Islet of Langerhans (tissue), 1 donor: ENCODE measurements around the gene SMIM35.
"Not testable (repeated sequence)": the region's sequence is repeated elsewhere in the genome, so short reads cannot be mapped to it uniquely, and the experiment has no call there.

Source experiments
- FAIRE-seq: peaks from one replicate; lab custom pipeline; 2011; peaks lifted over from hg19 to GRCh38; lab: Jason Lieb, UNC

SMIM35 gene

DNA sequence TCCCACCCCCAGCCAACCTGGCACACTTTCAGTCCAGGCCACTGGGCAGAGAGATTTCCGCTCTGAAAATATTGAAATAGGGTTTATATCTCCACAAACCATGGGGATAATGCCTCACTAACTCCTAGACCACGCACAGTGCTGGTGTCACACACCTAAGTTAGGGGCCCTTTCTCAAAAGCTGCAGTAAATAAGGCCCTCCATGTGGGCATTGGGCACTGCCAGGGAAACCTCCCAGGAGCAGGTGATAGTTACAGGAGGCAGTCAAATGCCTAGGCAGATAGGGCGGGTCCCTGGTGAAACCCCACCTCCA, 103.6 kb downstream of the SMIM35 start:
- FAIRE-seq = no peak

DNA sequence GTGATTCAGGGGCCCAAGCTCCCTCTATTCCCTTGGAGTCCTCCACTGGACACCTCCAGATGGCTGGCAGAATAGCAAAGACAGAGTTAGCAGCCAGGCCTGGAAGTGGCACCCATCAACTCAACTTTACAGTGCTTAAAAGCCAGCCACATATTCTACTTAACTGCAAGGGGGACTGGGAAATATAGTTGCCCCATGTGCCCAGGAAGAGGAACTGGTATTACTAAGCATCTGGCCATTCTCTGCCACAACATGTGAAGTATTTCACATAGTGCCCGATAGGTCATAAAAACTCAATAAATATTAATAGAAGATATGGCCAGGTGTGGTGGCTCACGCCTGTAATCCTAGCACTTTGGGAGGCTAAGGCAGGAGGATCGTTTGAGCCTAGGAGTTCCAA, 106.0 kb downstream of the SMIM35 start:
- FAIRE-seq = no peak

DNA sequence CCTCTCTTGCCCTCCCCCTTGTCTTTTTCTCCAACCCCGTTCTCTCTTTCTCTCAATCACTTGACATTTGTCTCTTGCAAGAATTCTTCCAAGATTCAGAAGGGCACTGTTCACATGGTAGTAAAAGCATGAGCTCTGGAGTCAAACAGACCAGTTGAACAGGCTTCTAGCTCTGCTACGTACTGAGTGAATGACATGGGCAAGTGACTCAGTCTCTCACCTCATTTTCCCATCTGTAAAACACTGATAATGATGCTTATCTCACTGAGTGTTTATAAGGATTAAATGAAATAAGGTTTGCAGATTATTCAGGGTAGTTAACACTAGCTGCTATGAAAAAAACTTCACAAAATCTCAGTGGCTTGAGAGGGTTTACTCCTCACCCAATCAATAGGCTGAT, 106.5 kb downstream of the SMIM35 start:
- FAIRE-seq = no peak

DNA sequence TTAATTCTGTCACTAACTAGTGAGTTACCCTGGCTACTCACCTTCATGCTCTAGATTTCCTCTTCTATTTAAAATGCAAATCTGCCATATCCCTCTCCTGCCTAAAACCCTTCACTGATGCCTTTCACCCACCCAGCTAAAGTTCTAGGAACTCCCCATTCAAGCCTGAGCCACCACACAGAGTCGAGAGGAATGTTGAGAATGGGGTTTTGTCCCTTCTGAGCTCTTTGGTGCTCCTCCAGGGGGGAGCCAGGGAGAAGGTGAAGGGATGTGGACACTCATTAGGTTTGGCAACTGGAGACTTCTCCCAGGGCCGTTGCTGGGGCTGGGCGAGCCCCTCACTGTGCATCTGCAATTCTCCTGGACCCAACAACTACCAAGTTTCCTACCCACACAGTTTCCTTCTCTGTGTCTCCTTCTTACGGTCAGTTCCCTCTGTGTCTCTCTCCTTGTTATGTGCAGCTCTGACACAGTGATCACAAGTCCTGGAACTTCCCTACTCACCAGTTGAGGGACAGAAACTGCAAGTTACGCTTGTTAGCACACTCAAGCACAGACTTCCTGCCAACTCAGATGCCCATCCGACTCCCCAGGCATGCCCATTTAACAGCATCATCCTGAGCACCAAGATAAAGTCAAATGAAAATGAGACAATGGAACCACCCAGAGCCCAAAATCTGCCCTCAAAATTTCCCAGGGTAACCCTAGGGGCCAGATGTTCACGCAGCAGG, 107.1 kb downstream of the SMIM35 start:
- FAIRE-seq = no peak

DNA sequence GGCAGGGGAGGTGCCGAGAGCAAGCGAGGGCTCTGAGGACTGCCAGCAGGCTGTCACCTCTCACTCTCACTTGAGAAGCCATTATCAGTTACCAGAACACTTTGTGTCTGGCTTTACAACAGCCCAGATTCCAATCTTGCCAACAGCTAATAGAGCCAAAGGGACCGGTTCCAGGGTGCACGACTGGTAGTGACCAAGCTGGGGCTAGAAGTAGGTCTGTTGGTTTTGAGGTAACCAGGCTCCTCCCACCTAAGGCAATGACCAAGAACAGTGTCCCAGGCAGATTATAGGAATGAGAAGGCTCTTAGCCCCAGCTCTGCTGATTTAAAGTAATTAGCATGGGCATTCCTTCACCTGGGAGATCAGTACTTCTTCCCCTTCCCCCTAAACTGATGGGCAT, 107.8 kb downstream of the SMIM35 start:
- FAIRE-seq = no peak

DNA sequence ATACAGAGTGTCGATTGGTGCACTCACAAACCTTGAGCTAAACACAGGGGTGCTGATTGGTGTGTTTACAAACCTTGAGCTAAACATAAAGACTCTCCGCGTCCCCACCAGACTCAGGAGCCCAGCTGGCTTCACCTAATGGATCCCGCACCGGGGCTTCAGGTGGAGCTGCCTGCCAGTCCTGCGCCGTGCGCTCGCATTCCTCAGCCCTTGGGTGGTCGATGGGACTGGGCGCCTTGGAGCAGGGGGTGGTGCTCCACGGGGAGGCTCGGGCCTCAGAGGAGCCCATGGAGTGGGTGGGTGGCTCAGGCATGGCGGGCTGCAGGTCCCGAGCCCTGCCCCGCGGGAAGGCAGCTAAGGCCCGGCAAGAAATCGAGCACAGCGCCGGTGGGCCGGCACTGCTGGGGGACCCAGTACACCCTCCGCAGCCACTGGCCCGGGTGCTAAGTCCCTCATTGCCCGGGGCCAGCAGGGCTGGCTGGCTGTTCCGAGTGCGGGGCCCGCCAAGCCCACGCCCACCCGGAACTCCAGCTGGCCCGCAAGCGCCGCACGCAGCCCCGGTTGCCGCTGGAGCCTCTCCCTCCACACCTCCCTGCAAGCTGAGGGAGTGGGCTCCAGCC, 108.4 kb downstream of the SMIM35 start:
- FAIRE-seq = not testable (repeated sequence)

DNA sequence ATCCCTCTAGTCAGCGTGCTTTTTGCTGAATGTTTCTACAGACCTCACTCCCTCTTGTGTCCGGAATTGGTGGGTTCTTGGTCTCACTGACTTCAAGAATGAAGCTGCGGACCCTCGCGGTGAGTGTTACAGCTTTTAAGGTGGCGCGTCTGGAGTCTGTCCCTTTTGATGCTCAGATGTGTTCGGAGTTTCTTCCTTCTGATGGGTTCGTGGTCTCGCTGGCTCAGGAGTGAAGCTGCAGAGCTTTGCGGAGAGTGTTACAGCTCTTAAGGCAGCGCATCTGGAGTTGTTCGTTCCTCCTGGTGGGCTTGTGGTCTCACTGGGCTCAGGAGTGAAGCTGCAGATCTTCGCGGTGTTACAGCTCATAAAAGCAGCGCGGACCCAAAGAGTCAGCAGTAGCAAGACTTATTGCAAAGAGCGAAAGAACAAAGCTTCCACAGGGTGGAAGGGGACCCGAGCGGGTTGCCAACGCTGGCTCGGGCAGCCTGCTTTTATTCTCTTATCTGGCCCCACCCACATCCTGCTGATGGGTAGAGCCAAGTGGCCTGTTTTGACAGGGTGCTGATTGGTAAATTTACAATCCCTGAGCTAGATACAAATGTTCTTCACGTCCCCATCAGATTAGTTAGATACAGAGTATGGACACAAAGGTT, 109.0 kb downstream of the SMIM35 start:
- FAIRE-seq = not testable (repeated sequence)

DNA sequence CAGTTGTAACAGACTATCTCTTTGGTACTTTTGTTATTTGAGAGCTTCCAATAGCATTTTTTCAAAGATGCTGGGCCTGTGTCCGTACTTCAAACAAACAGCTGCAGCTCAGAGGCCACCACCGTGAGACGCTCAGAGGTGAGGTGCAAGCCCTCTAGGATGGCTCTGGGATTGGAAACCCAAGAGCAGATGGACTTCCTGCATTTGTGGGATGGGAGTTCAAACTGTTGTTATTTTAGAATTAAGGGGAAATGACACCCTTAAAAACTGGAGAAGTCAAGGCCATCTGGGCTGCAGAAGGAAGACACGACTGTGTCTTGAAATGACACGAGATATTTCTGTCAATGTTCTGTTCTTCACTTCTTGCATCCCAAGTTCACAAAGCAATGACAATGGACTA, 109.7 kb downstream of the SMIM35 start:
- FAIRE-seq = no peak

DNA sequence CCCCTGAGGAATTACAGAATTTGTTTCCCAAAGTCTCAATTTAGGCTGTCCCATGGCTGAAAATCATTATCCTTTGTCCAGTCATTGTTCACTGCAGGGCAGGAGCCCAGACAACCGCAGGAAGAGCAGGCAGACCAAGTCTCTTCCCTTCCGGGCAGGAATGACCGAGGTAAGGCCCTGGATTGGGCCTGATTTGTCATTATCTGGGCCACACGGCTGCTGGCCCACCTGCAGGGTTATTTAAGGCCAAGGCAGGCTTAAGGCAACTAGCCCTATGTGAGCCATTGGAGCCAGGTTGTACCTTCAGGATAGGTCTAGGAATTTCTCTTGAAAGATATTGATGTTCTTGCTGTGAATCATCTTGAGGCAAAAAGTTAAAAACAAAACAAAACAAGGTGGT, 110.3 kb downstream of the SMIM35 start:
- no peak for FAIRE-seq

DNA sequence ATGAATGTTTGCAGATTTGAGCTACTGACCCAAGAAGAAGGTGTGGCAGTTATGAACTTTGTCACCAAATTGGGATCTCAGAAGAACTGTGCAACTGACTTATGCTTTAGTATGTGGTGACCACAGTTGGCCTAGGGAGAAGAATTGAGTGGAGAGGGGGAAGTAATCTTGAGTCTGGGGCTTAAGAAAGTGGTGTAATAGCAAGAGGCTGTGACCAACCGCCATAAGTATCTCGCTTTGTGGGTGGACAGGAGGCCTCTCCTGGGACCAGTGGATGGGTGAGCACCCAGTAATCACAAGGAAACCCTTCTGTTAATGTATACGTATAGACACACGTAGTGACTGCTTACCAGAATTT, 113.3 kb downstream of the SMIM35 start:
- FAIRE-seq = no peak

DNA sequence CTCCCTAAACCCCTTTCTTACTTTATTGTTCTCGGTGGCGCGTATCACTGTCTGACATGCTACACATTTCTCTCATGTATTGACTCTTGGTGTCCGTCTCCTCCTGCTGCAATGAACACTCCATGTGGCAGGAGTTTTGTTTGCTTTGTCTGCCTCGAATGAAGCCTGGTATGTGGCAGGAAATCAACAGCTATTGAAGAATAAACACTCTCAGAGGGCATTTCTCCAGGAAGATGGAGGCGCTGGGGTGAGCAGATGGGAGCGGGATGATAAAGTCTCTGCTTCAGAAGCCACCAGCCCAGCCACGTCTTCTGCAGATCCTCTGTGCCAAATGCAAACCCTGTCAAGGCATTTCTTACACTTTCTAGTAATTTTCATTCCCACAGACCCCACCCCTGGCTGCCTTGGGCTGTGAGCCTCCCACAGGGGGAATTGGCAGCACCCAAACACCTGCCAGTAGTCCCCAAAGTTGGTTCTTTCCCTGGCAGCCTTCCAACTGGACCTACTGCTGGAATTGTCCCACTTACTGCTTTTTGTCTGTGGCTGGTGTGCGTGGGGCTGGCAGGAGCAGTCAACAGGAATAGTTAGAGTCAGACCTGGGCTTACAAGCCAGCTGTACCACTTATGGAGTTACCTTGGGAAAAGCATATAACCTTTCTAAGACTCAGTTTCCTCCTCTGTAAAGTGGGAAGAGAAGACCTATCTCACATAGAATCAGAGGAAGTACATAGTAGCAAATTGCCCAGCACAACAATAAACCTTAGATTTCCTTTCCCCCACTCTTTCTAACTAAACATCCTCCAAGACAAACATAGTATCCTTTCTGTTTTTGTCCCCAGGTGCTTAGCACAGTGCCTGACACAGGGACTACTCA, 113.9 kb downstream of the SMIM35 start:
- no peak for FAIRE-seq

DNA sequence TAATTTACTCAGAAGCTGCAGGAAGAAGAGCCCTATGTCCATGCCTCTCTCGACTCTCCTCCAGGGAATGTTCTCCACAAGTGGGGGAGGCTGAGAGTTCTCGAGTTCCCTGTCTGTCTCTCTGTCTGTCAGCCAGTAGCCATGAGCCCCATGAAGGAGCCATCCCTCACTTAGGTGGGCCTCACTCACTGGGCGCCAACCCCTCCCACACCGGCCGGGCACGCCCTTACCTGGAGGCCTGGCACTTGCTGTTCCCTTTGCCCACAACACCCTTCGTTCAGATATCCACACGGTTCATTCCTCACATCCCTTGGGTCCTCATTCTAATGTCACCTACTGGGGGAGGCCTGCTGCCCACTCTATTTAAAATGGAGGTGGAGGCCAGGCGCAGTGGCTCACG, 114.7 kb downstream of the SMIM35 start:
- FAIRE-seq = no peak

DNA sequence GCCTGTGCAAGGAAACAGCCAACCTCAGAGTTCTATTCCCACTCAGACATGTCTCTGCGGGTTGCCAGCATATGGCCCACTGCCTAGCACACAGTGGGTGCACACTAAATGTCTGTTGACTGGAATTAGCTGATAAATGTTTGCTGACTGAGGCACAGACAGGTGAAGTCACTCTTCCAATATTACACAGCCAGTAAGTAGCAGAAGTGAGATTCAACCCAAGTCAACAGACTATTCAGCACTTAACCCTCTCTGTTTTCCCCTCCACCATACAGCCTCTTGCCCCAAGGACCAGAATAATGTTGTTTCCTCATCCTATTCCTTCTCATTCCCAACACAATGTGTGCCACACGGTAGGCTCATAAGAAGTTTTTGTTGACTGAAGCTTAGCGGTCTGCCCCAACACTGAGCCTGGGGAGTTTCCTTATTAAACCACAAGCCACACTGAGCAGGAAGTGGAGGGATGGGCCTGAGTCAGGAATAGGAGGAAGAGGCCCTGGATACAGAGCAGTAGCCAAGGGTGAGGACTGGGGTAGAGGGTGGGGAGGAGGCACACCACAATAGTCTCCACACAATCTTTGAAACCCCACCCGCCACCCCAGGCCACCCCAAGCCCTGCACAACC, 116.3 kb downstream of the SMIM35 start:
- FAIRE-seq = no peak

DNA sequence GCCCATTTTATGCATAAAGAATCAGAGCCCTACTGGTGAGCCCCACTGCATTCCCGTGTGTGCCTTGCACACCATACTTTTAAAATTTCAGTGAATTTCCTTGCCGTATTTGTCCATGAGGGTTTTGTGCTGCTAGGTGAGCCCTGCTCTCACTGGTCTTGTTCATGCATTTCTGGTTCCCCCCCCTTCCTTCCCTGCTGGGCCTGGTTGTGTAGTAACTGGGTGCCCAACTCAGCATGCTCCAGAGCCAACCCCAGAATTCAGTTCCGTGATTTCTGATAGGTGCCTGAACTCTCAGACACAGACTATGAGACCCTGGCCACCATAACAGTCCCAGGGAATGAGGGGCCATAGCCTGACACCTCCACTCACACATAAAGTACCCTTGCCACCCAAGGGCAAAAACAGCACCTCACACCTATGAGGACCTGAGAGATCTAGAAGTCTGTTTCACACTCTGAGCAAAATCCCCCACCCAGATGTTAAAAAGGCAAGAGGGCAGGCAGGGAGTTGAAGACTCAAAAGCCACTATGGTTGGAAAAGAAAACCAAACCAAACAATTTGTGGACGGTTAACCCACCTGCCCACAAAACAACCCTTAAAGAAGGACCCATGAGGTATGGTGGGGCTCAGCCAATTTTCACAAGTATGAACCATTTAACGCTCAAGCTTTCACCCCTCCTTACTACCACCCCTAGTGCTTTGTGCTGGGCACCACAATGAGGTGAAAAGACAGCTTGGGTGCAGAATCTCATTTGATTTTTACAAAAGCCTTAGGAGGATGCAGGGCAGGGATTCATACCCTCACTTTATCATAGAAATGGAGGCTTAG, 117.4 kb downstream of the SMIM35 start:
- FAIRE-seq = no peak

DNA sequence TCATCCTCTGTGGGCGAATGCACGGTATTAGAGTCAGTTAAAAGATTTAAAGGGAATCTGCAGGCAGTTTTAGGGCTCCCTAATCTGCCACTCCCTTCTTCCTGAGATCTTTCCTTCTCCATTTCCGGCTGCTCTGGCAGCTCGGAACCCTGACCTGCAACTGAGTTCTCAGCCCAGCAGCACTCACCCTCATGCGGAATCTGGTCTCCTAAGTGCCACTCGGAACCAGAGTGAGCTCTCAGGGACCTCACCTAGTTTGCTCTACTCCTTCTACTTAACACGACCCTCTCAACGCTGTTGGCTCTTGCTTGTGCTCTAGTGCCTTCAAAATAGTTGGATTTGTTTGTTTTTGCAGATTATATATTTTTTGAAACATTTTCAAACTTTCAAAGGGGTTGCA, 119.9 kb downstream of the SMIM35 start:
- no peak for FAIRE-seq

DNA sequence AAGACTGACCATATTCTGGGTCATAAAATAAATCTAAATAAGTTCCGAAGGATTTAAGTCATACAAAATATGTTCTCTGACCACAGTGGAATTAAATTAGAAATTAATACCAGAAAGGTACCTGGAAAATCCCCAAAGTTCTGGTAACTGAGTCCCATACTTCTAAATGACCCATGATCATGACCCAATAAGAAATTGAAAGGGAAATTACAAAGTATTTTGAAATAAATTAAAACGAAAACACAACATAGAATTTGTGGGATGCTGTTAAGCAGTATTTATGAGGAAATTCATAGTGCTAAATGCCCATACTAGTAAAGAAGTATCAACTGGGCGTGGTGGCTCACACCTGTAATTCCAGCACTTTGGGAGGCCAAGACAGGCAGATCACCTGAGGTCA, 123.9 kb downstream of the SMIM35 start:
- FAIRE-seq = no peak

DNA sequence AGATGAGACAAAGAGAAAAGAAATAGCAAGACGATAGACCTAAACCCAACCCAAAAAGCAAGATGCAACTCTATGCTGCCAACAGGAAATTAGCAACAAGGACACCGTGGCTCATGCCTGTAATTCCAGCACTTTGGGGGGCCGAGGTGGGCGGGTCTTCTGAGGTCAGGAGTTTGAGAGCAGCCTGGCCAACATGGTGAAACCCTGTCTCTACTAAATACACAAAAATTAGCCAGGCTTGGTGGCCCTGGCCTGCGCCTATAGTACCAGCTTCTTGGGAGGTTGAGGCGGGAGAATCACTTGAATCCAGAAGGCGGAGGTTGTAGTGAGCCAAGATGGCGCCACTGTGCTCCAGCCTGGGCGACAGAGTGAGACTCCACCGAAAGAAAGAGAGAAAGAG, 124.9 kb downstream of the SMIM35 start:
- FAIRE-seq = no peak

DNA sequence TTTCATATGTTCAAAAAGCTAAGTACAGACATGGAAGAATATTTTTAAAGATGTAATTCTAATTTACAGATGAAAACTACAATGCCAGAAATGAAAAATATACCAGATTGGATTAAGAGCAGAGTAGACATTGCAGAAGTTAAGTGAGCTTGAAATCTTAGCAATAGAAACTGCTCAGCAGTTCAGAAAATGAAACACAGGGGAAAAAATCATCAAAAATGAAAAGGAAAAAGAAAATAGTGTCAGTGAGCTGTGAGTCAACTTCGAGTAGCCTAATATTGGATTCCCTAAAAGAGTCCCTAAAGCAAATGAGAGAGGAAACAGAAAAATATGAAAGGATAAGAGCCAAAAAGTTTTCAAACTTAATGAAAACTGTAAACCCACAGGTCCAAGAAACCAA, 126.4 kb downstream of the SMIM35 start:
- no peak for FAIRE-seq

DNA sequence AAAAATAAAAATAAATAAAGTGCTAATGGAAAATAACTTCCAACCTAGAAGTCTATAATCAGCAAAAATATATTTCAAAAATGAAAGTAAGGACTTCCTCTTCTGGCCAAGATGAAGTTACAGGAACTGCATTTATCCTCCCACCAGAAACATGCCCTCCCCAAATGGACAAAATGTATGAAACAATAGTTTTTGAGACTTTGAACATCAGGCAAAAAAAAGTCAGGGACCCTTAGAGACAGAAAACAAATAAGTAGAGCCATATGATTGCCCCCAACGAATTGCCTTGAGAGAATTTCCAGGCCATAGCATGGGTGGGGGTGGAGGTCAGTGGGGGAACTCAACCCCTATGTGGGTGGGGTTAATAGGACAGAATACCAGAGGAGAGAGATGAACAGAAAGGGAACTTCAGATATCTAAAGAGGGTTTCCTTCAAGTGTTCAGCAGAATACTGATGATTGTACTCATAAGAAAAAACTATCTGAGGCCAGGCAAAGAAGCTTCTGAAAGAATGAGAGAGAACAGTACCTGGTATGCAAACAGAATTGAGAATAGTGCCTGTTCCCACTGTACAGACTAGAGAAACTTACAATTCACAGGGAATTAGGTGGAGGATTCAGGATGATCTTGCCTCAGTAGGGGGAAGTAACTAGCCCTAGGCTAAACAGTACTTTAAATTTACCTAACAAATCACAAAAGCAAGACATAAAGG, 127.2 kb downstream of the SMIM35 start:
- no peak for FAIRE-seq

DNA sequence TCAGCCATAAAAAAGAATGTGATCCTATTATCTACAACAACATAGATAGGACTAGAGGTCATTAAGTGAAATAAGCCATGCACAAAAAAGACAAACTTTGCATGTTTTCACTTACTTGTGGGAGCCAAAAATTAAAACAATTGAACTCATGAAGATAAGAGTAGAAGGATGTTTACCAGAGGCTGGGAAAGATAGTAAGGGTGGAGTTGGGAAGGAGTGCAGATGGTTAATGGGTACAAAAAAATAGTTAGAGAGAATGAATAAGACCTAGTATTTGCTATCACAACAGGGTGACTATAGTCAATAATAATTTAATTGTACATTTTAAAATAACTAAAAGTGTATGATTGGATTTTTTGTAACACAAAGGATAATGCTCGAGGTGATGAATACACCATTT, 127.8 kb downstream of the SMIM35 start:
- FAIRE-seq = no peak
